ENCODE results near the gene AP5M1.

DNA sequence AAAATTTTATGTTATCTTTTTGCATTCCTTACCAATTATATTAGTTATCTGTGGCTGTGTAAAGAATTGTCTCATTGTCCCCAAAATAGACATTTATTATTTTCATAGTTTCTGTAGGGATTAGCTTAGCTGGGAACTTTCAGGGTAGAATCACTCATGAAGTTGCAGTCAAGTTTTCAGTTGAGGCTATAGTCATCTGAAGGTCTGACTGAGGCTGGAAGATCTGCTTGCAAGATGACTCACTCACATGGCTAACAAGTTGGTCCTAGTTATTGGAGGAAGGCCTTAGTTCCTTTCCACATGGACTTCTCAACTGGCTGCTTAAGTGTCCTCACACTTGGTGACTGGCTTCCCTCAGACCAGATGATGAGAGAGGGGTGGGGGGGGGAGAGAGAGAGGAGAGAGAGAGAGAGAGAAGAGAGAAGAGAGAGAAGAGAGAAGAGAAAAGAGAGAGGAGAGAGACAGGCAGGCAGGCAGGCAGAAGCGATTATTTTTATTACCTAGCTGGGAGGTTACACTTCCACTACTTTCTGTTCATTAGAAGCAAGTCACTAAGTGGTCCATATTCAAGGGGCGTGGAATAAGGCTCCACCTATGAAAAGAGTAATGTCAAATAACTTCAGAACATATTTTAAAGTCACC, 6.4 kb downstream of the AP5M1 start:
- TF ChIP-seq EZH2 (IDR thresholded peaks at IDR 0.05; ENCODE audit: insufficient read depth, poor library complexity, severe bottlenecking) (no peak), EZH2phosphoT487 (IDR thresholded peaks at IDR 0.05; ENCODE audit: insufficient read depth, low read depth) (no peak)

All from GM23248 (cell line).